H1 (cell line): ENCODE data around the gene SLC6A17. TPM values are rescaled to one million over a fixed set of nuclear protein-coding genes. Genes with fewer than 3 reads are reported as not detected.

ENCODE experiments used
- CTCF ChIA-PET: fragments of 300-600 bp; sonication (Branson Sonifier 250); formaldehyde crosslinking; loops from one replicate; lab custom pipeline; 2021; ENCODE audit not compliant: partially characterized antibody; lab: Charles Lee
- POLR2A ChIA-PET: fragments of 300-600 bp; sonication (Branson Sonifier 250); formaldehyde crosslinking; loops from one replicate; lab custom pipeline; 2021; ENCODE audit warnings: inconsistent platforms; ENCODE audit not compliant: partially characterized antibody; lab: Charles Lee
- DNase-seq, 2 experiments: peaks; one replicate each; pipeline versions ENCODE4 v3.0.0 to v3.0.0-alpha.2; 2010 to 2022; ENCODE audit warnings: low spot score in 2 of 2, low read depth in 1 of 2, mixed read lengths in 1 of 2
- FAIRE-seq: peaks from 2 replicates; lab custom pipeline; 2011; peaks lifted over from hg19 to GRCh38; lab: Jason Lieb, UNC
- H2AFZ ChIP-seq: 2 replicates; pipeline ENCODE4 v1.8.1; 2012; ENCODE audit warnings: low read length, inconsistent platforms
- H2AK5ac ChIP-seq: 2 replicates; pipeline ENCODE4 v1.6.1; 2013; ENCODE audit warnings: low read depth, low read length
- H2BK120ac ChIP-seq: replicated peaks from 2 replicates; pipeline ENCODE3; 2013; ENCODE audit warnings: low read depth, low read length, inconsistent platforms
- H2BK12ac ChIP-seq: 2 replicates; pipeline ENCODE4 v1.6.1; 2013; ENCODE audit warnings: low read depth, low read length
- H2BK15ac ChIP-seq: 2 replicates; pipeline ENCODE4 v1.6.1; 2013; ENCODE audit warnings: low read length
- H2BK20ac ChIP-seq: 2 replicates; pipeline ENCODE4 v1.6.1; 2013; ENCODE audit warnings: low read length
- H2BK5ac ChIP-seq: 2 replicates; pipeline ENCODE4 v1.6.1; 2013; ENCODE audit warnings: low read depth, low read length
- H3K14ac ChIP-seq: 2 replicates; pipeline ENCODE4 v1.6.1; 2013; ENCODE audit warnings: inconsistent platforms; ENCODE audit not compliant: insufficient read length
- H3K18ac ChIP-seq: 2 replicates; pipeline ENCODE4 v1.6.1; 2013; ENCODE audit warnings: low read length; ENCODE audit errors: extremely low read depth
- H3K23ac ChIP-seq: 2 replicates; pipeline ENCODE4 v1.6.1; 2013; ENCODE audit warnings: inconsistent platforms; ENCODE audit not compliant: insufficient read length
- H3K23me2 ChIP-seq: 2 replicates; pipeline ENCODE4 v1.6.1; 2013; ENCODE audit warnings: low read depth, low read length
- H3K27ac ChIP-seq: 2 replicates; pipeline ENCODE4 v1.6.1; 2011; ENCODE audit warnings: low read depth, low read length, inconsistent platforms
- H3K27me3 ChIP-seq, 4 experiments: replicated peaks in 1 of 4; 1 replicate in 1 of 4; 2 replicates in 3 of 4; pipeline versions ENCODE4 v1.6.1 to v1.8.1; 2011 to 2013; ENCODE audit warnings: low read length in 3 of 4, mild to moderate bottlenecking in 3 of 4, inconsistent platforms in 2 of 4, mixed read lengths in 2 of 4, moderate library complexity in 1 of 4; ENCODE audit not compliant: control insufficient read depth in 3 of 4, insufficient read depth in 3 of 4; ENCODE audit errors: extremely low read depth in 1 of 4
- H3K36me3 ChIP-seq, 4 experiments: 2 replicates each; pipeline versions ENCODE4 v1.6.1 to v1.8.1; 2011 to 2013; ENCODE audit warnings: mild to moderate bottlenecking in 4 of 4, low read length in 3 of 4, moderate library complexity in 2 of 4, control low read depth in 1 of 4, inconsistent platforms in 1 of 4; ENCODE audit not compliant: insufficient read depth in 4 of 4, control insufficient read depth in 2 of 4
- H3K4ac ChIP-seq: replicated peaks from 2 replicates; pipeline ENCODE3; 2013; ENCODE audit warnings: low read length, low read depth, mixed read lengths, inconsistent platforms; ENCODE audit not compliant: insufficient read length
- H3K4me1 ChIP-seq, 4 experiments: replicated peaks in 1 of 4; 1 replicate in 1 of 4; 2 replicates in 3 of 4; pipeline versions ENCODE4 v1.6.1 to v1.8.1; 2011 to 2013; ENCODE audit warnings: low read length in 3 of 4, inconsistent platforms in 2 of 4, mixed read lengths in 1 of 4; ENCODE audit not compliant: insufficient read depth in 4 of 4, control insufficient read depth in 3 of 4
- H3K4me2 ChIP-seq, 2 experiments: 2 replicates each; pipeline versions ENCODE4 v1.6.1 to v1.8.1; 2011 to 2013; ENCODE audit warnings: low read depth in 2 of 2, low read length in 2 of 2, control low read depth in 1 of 2, inconsistent platforms in 1 of 2, mild to moderate bottlenecking in 1 of 2; ENCODE audit not compliant: insufficient read depth in 1 of 2
- H3K4me3 ChIP-seq, 4 experiments: fragments of 200-600, 300-600 bp in 1 of 4; sonication (generic), shearing (Covaris generic), sonication (Bioruptor Twin) in 1 of 4; 2 replicates each; pipeline versions ENCODE4 v1.5.1 to v1.8.1; 2011 to 2016; ENCODE audit warnings: low read length in 4 of 4, low read depth in 3 of 4, control low read depth in 2 of 4, inconsistent platforms in 2 of 4, mild to moderate bottlenecking in 2 of 4, mixed read lengths in 1 of 4, moderate library complexity in 1 of 4; ENCODE audit not compliant: insufficient read depth in 2 of 4; ENCODE audit errors: extremely low read depth in 1 of 4
- H3K56ac ChIP-seq: replicated peaks from 2 replicates; pipeline ENCODE3; 2013; ENCODE audit warnings: low read depth, mild to moderate bottlenecking, mixed read lengths, low read length, inconsistent platforms; ENCODE audit not compliant: insufficient read length
- H3K79me1 ChIP-seq: 2 replicates; pipeline ENCODE4 v1.6.1; 2013; ENCODE audit warnings: low read depth, low read length, control low read depth
- H3K79me2 ChIP-seq, 2 experiments: 2 replicates each; pipeline versions ENCODE4 v1.6.1 to v1.8.1; 2012 to 2013; ENCODE audit warnings: low read length in 2 of 2, mild to moderate bottlenecking in 2 of 2, inconsistent platforms in 1 of 2; ENCODE audit not compliant: insufficient read depth in 2 of 2, control insufficient read depth in 1 of 2
- H3K9ac ChIP-seq, 4 experiments: replicated peaks in 1 of 4; 1 replicate in 1 of 4; 2 replicates in 3 of 4; pipeline versions ENCODE4 v1.6.1 to v1.8.1; 2011 to 2013; ENCODE audit warnings: low read depth in 3 of 4, low read length in 3 of 4, control low read depth in 2 of 4, mild to moderate bottlenecking in 2 of 4, moderate library complexity in 2 of 4, inconsistent platforms in 1 of 4; ENCODE audit errors: extremely low read depth in 1 of 4
- H3K9me3 ChIP-seq, 2 experiments: 2 replicates each; pipeline versions ENCODE4 v1.6.1 to v1.8.1; 2012 to 2013; ENCODE audit warnings: mild to moderate bottlenecking in 2 of 2, moderate library complexity in 2 of 2, control low read depth in 1 of 2, inconsistent platforms in 1 of 2, low read depth in 1 of 2, low read length in 1 of 2, mixed read lengths in 1 of 2; ENCODE audit not compliant: insufficient read depth in 2 of 2
- H4K20me1 ChIP-seq, 2 experiments: replicated peaks in 1 of 2; 2 replicates each; pipeline versions ENCODE3 to v1.8.1; 2011 to 2013; ENCODE audit warnings: inconsistent platforms in 2 of 2, low read length in 2 of 2, mild to moderate bottlenecking in 1 of 2; ENCODE audit not compliant: insufficient read depth in 2 of 2, control insufficient read depth in 1 of 2
- H4K5ac ChIP-seq: 2 replicates; pipeline ENCODE4 v1.6.1; 2013; ENCODE audit warnings: low read length, low read depth, mixed read lengths, inconsistent platforms; ENCODE audit not compliant: insufficient read length
- H4K8ac ChIP-seq: 2 replicates; pipeline ENCODE4 v1.8.0; 2013; ENCODE audit warnings: mild to moderate bottlenecking, moderate library complexity, low read length, inconsistent platforms; ENCODE audit not compliant: insufficient read depth; ENCODE audit errors: extremely low read depth
- H4K91ac ChIP-seq: replicated peaks from 2 replicates; pipeline ENCODE3; 2013; ENCODE audit warnings: low read length, mixed read lengths, inconsistent platforms; ENCODE audit not compliant: insufficient read length
- ASH2L ChIP-seq: fragments of 200-600, 300-600 bp; sonication (generic); IDR thresholded peaks from one replicate; pipeline ENCODE4 v1.7.1; 2017; ENCODE audit warnings: low read length
- BCL11A ChIP-seq, 2 experiments: IDR thresholded peaks; one replicate each; pipeline ENCODE4 v1.6.1; 2011; ENCODE audit warnings: low read depth in 2 of 2, low read length in 2 of 2, mild to moderate bottlenecking in 2 of 2
- RFX5 ChIP-seq: IDR thresholded peaks from 2 replicates; pipeline ENCODE4 v1.6.1; 2011; ENCODE audit warnings: low read depth, low read length, improper control_type of control experiment, borderline replicate concordance
- SIRT6 ChIP-seq: IDR thresholded peaks from one replicate; pipeline ENCODE4 v1.7.1; 2012; ENCODE audit warnings: low read length, inconsistent platforms
- SIX5 ChIP-seq: IDR thresholded peaks from 2 replicates; pipeline ENCODE4 v1.6.1; 2011; ENCODE audit warnings: mild to moderate bottlenecking, low read depth, low read length
- TAF1 ChIP-seq: IDR thresholded peaks from 2 replicates; pipeline ENCODE4 v1.6.1; 2011; ENCODE audit warnings: mild to moderate bottlenecking, low read depth, low read length
- TAF7 ChIP-seq: optimal IDR thresholded peaks from 2 replicates; pipeline ENCODE3; 2011; ENCODE audit warnings: low read depth, mild to moderate bottlenecking, inconsistent platforms, low read length, moderate library complexity, borderline replicate concordance
- TBP ChIP-seq: IDR thresholded peaks from 2 replicates; pipeline ENCODE4 v1.6.1; 2011; ENCODE audit warnings: low read depth, low read length, improper control_type of control experiment
- WGBS, 2 experiments: shearing (Covaris generic) in 1 of 2; methylation state at CpG; one replicate each; pipeline versions ENCODE4 v1.1.6 to v1.1.7; 2013 to 2015; ENCODE audit warnings: low lambda C conversion rate in 2 of 2, mixed read lengths in 2 of 2, inconsistent platforms in 1 of 2, low coverage in 1 of 2, missing lambda C conversion rate in 1 of 2; ENCODE audit not compliant: insufficient replicate concordance in 2 of 2, insufficient coverage in 1 of 2, insufficient read length in 1 of 2; ENCODE audit errors: extremely low coverage in 1 of 2, missing lambda C conversion rate in 1 of 2; 5-methylcytosine and 5-hydroxymethylcytosine counted together
- polyA plus RNA-seq, 7 experiments: library from polyadenylated mRNA; depleted of rRNA in 3 of 7; stranded (reverse) in 5 of 7; unstranded in 2 of 7; fragments of >200 nt in 5 of 7; fragments of 200-250 nt in 2 of 7; gene quantifications; 1 replicate in 5 of 7; 2 replicates in 1 of 7; 4 replicates in 1 of 7; pipeline versions ENCODE4 v1.2.1 to v1.2.3, GENCODE V29; 2011 to 2013; ENCODE audit warnings: missing spikeins in 2 of 7, mixed read lengths in 2 of 7
- total RNA-seq: library from RNA; stranded (reverse); fragmentation: NEBNext Ultra II Directional; extraction: Animal tissue kit (Norgen Biotek cat#: 25700); gene quantifications from 2 replicates; pipeline ENCODE4 v1.2.1, GENCODE V29; 2021

Gene SLC6A17
- total and polyA plus RNA-seq, 2 of the 8 experiments (the other 6 are each of a cell fraction or from before 2014, with no cell fraction given): 0.15 to 0.28 TPM

- no peak overlapping the region for H3K14ac ChIP-seq
- no peak overlapping the region for H4K91ac ChIP-seq
- H3K79me1 ChIP-seq: no peaks in the 10 kb centered on the region
- H3K18ac ChIP-seq: no peak overlapping the region
- WGBS, 2 experiments: 81% methylated on average over 4 of the region's 4 CpGs; no CpG with 5 or more reads in 1 of the 2 experiments
- no peak overlapping the region for H3K4me2 ChIP-seq
- no peak overlapping the region for H2BK120ac ChIP-seq
- H3K56ac ChIP-seq: no peak overlapping the region
- H2BK20ac ChIP-seq: no peak overlapping the region
- H3K9me3 ChIP-seq: no peaks in the 10 kb centered on the region
- H3K4ac ChIP-seq: no peak overlapping the region
- POLR2A ChIA-PET: no interaction called here
- H2AK5ac ChIP-seq: no peak overlapping the region
- no peaks in the 10 kb centered on the region; a peak in 1 of 7 replicates for H3K27me3 ChIP-seq
- no peaks in the 10 kb centered on the region for H3K36me3 ChIP-seq
- peaks cover 0 to 4% (median 0%) of the 10 kb centered on the region in 4 experiments; a peak in 2 of 7 replicates for H3K4me1 ChIP-seq
- H4K8ac ChIP-seq: no peak overlapping the region
- H3K23me2 ChIP-seq: no peaks in the 10 kb centered on the region; the same call in 1 of the 2 replicates
- no peak overlapping the region for H4K5ac ChIP-seq
- H3K79me2 ChIP-seq: no peaks in the 10 kb centered on the region
- no peak overlapping the region for H2BK5ac ChIP-seq
- TF ChIP-seq TAF7 (no peak), SIX5 (no peak), BCL11A (IDR thresholded peaks at IDR 0.05; ENCODE audit: low read depth in 2 of 2, low read length in 2 of 2) (no peak), SIRT6 (no peak), TAF1 (no peak), TBP (no peak), ASH2L (no peak), RFX5 (no peak)
- H3K23ac ChIP-seq: no peak overlapping the region
- FAIRE-seq (no peak), DNase-seq (no peak)
- H4K20me1 ChIP-seq: no peaks in the 10 kb centered on the region
- no peak overlapping the region for H2BK12ac ChIP-seq
- no peak overlapping the region for H3K4me3 ChIP-seq
- CTCF ChIA-PET: interaction anchor here (1.6 to 3.4 kb wide), 2 partner anchors 11 to 27 kb away, joined by 3 to 14 read pairs; no protein-coding TSS in a partner anchor
- H3K9ac ChIP-seq: no peak overlapping the region
- H2AFZ ChIP-seq: no peak overlapping the region
- no peak overlapping the region for H2BK15ac ChIP-seq
- H3K27ac ChIP-seq: no peak overlapping the region
Observed at GRCh38 chr1:110177775-110178174, 27.5 kb downstream of the SLC6A17 start.
